ENCODE measurements around the gene HNRNPLL.

The HNRNPLL gene

GRCh38 chr2:38533757-38534545 lies 68.8 kb downstream of the HNRNPLL start:
- no peak for DNase-seq (ENCODE audit: low read depth in 2 of 2, low spot score in 1 of 2)

DNA sequence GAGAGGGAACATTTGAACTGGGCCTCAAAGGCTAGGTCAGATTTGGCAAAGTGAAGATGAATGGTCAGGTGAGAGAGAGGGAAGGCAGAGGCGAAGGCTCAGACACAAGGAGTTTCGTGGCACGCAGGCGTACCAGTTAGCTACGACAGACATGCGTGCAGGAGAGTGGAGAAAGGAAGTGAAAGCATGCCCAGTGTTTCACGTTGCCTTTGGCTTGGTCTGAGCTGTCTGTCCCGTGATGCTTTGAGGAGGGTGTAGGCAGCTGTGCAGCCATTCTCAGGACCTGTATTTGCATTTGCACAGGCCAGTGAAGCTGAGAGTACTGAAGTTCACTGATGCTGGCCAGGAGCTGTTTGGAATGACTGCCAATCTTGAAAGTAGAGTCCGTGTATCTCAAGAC lies 69.5 kb downstream of the HNRNPLL start:
- no peak for DNase-seq (ENCODE audit: low read depth in 2 of 2, low spot score in 1 of 2)

DNA sequence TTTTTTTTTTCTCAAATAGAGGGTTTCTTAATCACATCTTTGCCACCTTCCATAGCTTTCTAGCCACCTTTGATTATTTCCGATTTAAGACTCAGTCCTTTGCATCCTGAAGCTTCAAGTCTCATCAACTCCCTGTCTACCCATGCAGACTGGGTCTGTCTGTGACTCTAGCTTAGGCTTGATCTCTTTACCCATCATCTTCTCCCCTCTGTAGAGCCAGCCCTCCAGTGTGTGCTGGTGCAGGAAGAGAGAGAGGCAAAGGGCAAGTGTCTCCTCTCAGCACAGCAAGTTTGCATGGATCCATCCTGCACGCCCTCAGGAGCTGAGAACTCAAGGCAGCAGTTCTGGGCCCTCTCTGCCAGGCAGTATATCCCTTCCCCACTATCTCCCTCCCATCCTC lies 70.4 kb downstream of the HNRNPLL start:
- DNase-seq (ENCODE audit: low read depth in 2 of 2, low spot score in 1 of 2) = no peak

GRCh38 chr2:38529208-38529607 lies 73.5 kb downstream of the HNRNPLL start:
- no peak for DNase-seq (ENCODE audit: low read depth in 2 of 2, low spot score in 1 of 2)

GRCh38 chr2:38528534-38528933 lies 74.2 kb downstream of the HNRNPLL start:
- DNase-seq (ENCODE audit: low read depth in 2 of 2, low spot score in 1 of 2) = no peak

DNA sequence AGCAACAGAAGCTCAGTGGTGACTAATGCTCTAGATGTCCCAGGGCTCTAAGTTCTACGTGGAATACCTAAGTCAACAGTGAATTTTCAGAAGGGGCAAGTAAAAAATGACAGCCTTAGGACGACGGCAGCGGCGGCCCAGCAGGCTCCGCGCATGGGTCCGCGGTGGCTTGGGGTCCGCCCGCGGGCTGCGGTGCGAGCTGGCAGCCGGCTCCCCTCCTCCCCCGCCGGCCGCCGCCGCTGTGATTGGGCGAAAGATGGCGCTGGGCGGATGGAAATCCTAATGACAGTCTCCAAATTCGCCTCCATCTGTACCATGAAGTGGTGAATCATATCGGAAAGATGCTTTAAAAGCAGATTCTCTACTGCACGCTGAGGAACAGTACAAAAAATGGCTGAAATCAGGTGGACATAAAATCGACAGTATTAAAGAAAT lies 74.7 kb downstream of the HNRNPLL start:
- DNase-seq (ENCODE audit: low read depth in 2 of 2, low spot score in 1 of 2) = peak in 1 of 2 donors; percentile 17

DNA sequence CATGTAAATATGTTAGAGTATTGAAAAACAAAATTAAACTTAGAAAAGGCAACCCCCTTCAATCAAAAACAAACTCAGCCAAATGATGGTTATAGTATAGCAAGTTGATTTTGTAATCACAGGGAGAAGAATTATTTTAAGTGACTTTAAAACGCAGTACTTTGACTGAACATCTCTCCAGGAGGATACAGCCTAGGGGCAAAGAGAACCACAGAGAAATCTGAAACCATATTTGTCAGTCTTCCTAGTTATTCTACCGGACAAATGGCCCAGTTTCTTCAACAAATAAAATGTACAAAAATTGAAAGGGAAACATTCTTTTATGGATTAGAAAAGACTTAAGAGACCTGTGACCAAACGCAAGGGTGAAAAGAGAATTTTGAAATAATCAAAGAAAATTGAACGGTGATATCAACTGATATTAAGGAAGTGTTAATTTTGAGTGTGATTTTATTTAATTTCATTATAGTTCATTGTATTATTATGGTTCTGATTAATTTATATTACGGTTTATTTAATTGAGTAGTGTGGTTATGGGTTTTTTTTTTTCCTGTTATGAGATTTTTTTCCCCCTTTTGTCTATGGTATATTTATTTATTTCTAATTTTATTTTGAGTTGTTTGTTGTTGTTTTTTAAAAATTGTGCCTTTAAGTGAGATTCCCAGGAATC lies 75.3 kb downstream of the HNRNPLL start:
- no peak for DNase-seq (ENCODE audit: low read depth in 2 of 2, low spot score in 1 of 2)

DNA sequence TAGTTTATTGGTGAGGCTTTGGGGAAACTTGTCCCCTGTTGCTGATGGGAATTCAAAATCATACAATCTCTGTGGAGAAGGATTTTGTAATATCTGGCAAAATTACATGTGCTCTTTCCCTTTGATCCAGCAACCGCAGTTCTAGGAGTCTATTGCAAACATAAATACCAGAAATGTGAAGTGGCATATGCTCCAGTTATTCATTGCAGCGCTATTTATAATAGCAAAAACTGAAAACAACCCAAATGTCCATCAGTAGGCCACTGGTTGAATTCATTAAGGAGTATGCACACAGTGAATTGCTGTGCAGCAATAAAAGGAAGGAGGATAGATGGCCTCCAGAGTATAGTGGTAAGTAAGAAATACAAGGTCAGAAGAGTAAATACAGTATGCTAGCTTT lies 76.5 kb downstream of the HNRNPLL start:
- no peak for DNase-seq (ENCODE audit: low read depth in 2 of 2, low spot score in 1 of 2)

DNA sequence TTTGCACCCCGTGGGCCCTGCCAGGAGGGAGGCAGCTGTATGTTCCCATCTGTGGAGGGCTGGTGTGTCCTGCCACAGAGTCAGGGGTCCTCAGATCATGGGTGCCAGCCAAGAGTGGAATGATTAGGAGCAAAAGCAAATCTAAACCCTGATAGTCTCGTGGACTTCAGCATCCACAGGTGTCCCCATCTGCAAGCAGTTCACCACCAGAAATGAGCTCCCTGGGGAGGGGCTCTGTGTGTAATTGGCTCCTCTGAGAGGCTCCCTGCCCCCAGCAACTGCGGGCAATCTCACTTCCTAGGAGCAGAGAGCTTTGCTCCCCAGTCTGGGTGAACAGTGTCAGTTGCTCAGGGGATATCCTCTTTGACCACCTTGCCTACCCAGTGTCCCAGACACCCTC lies 78.1 kb downstream of the HNRNPLL start:
- no peak for DNase-seq (ENCODE audit: low read depth in 2 of 2, low spot score in 1 of 2)

- no peak for DNase-seq (ENCODE audit: low read depth in 2 of 2, low spot score in 1 of 2)
Measured at GRCh38 chr2:38523728-38524437, 78.8 kb downstream of the HNRNPLL start.

DNA sequence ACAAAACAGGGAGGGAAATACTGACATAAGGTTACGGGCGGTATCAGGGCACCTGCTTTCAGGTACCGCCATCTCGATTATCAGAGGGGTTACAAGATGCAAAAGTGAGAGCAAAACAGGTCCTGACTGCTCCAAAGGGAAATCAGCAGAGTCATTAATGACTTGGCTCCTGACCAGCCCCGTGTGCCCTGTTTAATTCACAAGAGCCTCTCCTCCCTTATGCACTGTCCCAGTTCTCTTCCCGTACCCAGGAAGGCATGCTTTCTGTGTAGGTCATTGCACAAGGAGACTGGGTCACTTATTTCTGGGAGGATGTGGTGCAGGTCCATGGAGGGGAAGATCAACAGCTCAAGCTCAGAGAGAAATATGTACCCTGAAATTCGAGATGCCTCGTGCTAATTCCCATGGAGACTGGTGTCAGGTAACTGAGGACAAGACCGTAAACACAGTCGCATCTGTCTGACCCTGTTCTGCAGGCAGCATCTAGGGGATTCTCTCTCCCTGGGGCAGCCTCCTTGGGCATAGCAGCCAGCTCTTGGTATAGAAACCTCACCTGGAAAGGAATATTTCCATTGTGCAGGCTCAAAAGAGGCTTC lies 79.9 kb downstream of the HNRNPLL start:
- DNase-seq (ENCODE audit: low read depth in 2 of 2, low spot score in 1 of 2) = no peak

DNA sequence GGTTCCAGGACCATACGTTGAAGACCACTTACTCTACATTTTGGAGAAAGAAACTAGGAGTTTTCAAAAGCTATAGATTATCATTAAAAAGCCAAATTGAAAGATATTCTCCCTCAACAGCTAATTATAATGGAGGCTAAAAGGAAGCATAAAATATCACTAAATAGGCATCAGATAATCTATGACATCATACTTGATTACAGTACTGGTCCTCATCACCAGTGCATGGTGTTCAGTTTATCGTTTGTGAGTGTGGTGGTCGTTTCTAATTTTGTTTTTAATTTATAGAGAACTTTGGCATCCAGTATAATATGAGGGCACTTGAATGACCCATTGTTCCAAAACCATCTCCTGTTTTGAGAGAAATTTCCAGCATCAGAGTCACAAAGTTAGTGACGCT lies 80.9 kb downstream of the HNRNPLL start:
- no peak for DNase-seq (ENCODE audit: low read depth in 2 of 2, low spot score in 1 of 2)

GRCh38 chr2:38517284-38517683 lies 85.4 kb downstream of the HNRNPLL start:
- no peak for DNase-seq (ENCODE audit: low read depth in 2 of 2, low spot score in 1 of 2)

- DNase-seq (ENCODE audit: low read depth in 2 of 2, low spot score in 1 of 2) = no peak
Measured at GRCh38 chr2:38516526-38516925, 86.2 kb downstream of the HNRNPLL start.

- no peak for DNase-seq (ENCODE audit: low read depth in 2 of 2, low spot score in 1 of 2)
Measured at GRCh38 chr2:38516122-38516521, 86.6 kb downstream of the HNRNPLL start.

DNA sequence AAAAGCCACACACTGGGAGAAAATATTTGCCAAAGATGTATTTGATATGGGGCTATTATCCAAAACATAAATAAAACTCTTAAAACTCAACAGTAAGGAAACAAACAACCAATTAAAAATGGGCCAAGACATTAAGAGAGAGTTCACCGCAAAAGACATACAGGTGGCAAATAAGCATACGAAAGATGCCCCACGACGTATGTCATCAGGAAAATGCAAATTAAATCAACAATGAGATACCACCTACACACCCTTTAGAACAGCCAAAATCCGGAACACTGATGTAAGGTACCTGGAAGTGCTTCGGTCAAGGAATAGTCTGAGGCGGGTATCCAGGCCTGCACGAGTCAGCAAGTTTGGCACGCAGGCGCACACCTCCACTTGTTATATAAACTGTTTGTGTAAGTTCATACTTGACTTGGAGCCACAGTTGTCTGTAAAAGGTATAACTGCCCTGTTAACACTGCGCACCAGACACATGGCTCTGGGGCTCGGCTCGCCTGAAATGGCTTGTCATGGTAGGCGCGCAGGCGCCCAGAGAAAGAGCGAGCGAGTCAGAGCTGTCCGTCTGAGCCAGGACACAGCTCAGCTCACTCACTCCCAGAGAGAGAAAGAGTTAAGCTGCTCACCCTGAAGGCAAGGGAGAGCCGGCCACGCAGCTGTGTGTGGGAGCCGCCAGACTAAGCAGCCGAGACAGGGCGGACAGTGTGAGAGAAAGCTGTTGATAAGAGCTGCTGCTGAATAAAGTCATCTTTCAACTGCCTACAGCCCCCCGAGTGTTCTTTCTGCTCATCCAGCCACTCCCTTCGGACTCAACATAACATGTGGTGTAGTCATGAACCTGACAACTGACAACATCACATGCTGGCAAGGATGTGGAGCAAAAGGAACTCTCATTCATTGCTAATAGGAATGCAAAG lies 87.3 kb downstream of the HNRNPLL start:
- no peak for DNase-seq (ENCODE audit: low read depth in 2 of 2, low spot score in 1 of 2)

- DNase-seq (ENCODE audit: low read depth in 2 of 2, low spot score in 1 of 2) = no peak
Measured at GRCh38 chr2:38514603-38515154, 88.0 kb downstream of the HNRNPLL start.

- no peak for DNase-seq (ENCODE audit: low read depth in 2 of 2, low spot score in 1 of 2)
Measured at GRCh38 chr2:38512211-38512610, 90.5 kb downstream of the HNRNPLL start.
